A549 treated with DMSO at 1 μM for 4 hours (cell line): ENCODE data around the gene IFNE. TPM values are rescaled to one million over a fixed set of nuclear protein-coding genes. Genes with fewer than 3 reads are reported as not detected.

Experiments
- total RNA-seq: library from RNA; stranded (reverse); fragments of 200-300 nt; extraction: Qiagen RNA extraction; gene quantifications from 5 replicates; pipeline ENCODE4 v1.2.3, GENCODE V29; 2022; ENCODE audit warnings: low read depth

IFNE gene, protein sequence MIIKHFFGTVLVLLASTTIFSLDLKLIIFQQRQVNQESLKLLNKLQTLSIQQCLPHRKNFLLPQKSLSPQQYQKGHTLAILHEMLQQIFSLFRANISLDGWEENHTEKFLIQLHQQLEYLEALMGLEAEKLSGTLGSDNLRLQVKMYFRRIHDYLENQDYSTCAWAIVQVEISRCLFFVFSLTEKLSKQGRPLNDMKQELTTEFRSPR
- total RNA-seq: 1.5 to 2.8 TPM (median 2.2 TPM) in 5 replicates

GRCh38 chr9:21482213-21482612 is at the start of gene IFNE:
Gene IFNE, minus strand, starts transcription at chr9:21482313. Its CDS starts 619 bp downstream, at chr9:21481694.

GRCh38 chr9:21440139-21440538 is 42.0 kb downstream of the IFNE start, which contains the start of gene IFNA1:
Gene IFNA1, plus strand, starts transcription at chr9:21440439. Its CDS starts 69 bp downstream, at chr9:21440508.

Other genes with a start within 250 kb of the IFNE start
- not detected in 5 replicates for gene IFNA14, start 242.3 kb downstream of the IFNE start, total RNA-seq
- gene IFNA5, start 177.0 kb downstream of the IFNE start, total RNA-seq: not detected in 5 replicates
- gene KLHL9, start 146.9 kb downstream of the IFNE start, total RNA-seq: 15.0 to 20.4 TPM (median 17.7 TPM) in 5 replicates
- not detected in 5 replicates for gene IFNA6, start 131.4 kb downstream of the IFNE start, total RNA-seq
- not detected in 5 replicates for gene IFNA13, start 114.3 kb downstream of the IFNE start, total RNA-seq
- gene IFNA2, start 96.9 kb downstream of the IFNE start, total RNA-seq: not detected in 5 replicates
- gene IFNA8, start 73.2 kb downstream of the IFNE start, total RNA-seq: not detected in 5 replicates
- not detected in 5 replicates for gene IFNA1, start 41.9 kb downstream of the IFNE start, total RNA-seq